ENCODE results near the gene CEND1. TPM values are rescaled to one million over a fixed set of nuclear protein-coding genes. Genes with fewer than 3 reads are reported as not detected.

Gene CEND1
- total RNA-seq, 1 experiment from 2014 or later, result 2.7 TPM

- TF ChIP-seq HMGXB4 (CRISPR knock-in tag; IDR thresholded peaks at IDR 0.05), result peak; percentile 23; the same call in 1 of the 2 replicates
- peak; percentile 70; the same call in 1 of the 2 replicates for TF ChIP-seq ZNF232 (CRISPR knock-in tag; IDR thresholded peaks at IDR 0.05)
- peak; percentile 40; the same call in 1 of the 2 replicates for TF ChIP-seq TCF7 (CRISPR knock-in tag; IDR thresholded peaks at IDR 0.05; ENCODE audit: low read depth)
- peak; percentile 66; the same call in 1 of the 2 replicates for TF ChIP-seq SP1 (CRISPR knock-in tag; conservative IDR thresholded peaks at IDR 0.05)
- 0 out of 2 replicates have a peak, but pooled peaks have one; percentile 27 for TF ChIP-seq ZNF317 (CRISPR knock-in tag; IDR thresholded peaks at IDR 0.05; ENCODE audit: borderline replicate concordance, low read depth)
- TF ChIP-seq USF2 (CRISPR knock-in tag; IDR thresholded peaks at IDR 0.05), result 0 out of 2 replicates have a peak, but pooled peaks have one; percentile 25
- peak; percentile 85 for TF ChIP-seq E2F5 (CRISPR knock-in tag; IDR thresholded peaks at IDR 0.05)
- peak; percentile 22 for TF ChIP-seq GABPB1 (CRISPR knock-in tag; IDR thresholded peaks at IDR 0.05)
- TF ChIP-seq ETV6 (CRISPR knock-in tag; IDR thresholded peaks at IDR 0.05), result peak; percentile 88
- TF ChIP-seq ZBTB43 (CRISPR knock-in tag; IDR thresholded peaks at IDR 0.05), result peak; percentile 65; the same call in 1 of the 2 replicates
- TF ChIP-seq SOX15 (CRISPR knock-in tag; IDR thresholded peaks at IDR 0.05), result no peak
- no peak for TF ChIP-seq ZSCAN18 (CRISPR knock-in tag; IDR thresholded peaks at IDR 0.05)
- TF ChIP-seq ARID4B (CRISPR knock-in tag; IDR thresholded peaks at IDR 0.05; ENCODE audit: borderline replicate concordance), result peak; percentile 76; the same call in 1 of the 2 replicates
- 0 out of 2 replicates have a peak, but pooled peaks have one; percentile 5 for TF ChIP-seq ZBTB21 (CRISPR knock-in tag; IDR thresholded peaks at IDR 0.05; ENCODE audit: borderline replicate concordance)
- TF ChIP-seq OVOL2 (CRISPR knock-in tag; IDR thresholded peaks at IDR 0.05; ENCODE audit: borderline replicate concordance), result no peak
- TF ChIP-seq FOXK1 (CRISPR knock-in tag; IDR thresholded peaks at IDR 0.05), result peak; percentile 86
- peak; percentile 77 for TF ChIP-seq FOXP4 (CRISPR knock-in tag; IDR thresholded peaks at IDR 0.05)
- 0 out of 2 replicates have a peak, but pooled peaks have one; percentile 55 for TF ChIP-seq MLX (CRISPR knock-in tag; IDR thresholded peaks at IDR 0.05)
- peak; percentile 75 for TF ChIP-seq NFYB (CRISPR knock-in tag; conservative IDR thresholded peaks at IDR 0.05; ENCODE audit: low read depth)
- no peak; the same call in 1 of the 2 replicates for TF ChIP-seq ESRRA (CRISPR knock-in tag; IDR thresholded peaks at IDR 0.05; ENCODE audit: borderline replicate concordance)
- no peak for TF ChIP-seq ZNF219 (CRISPR knock-in tag; IDR thresholded peaks at IDR 0.05; ENCODE audit: borderline replicate concordance)
Observed at GRCh38 chr11:747158-748006, 42.5 kb downstream of the CEND1 start, which contains the start of gene TALDO1 (continued).

All from WTC11 (cell line).